IPS-18a (cell line): Measurements from ENCODE around the gene ACTL10.

Experiments
- H3K27ac ChIP-seq: one replicate; pipeline ENCODE4 v1.5.1; 2013; ENCODE audit warnings: low read length
- H3K27me3 ChIP-seq: one replicate; pipeline ENCODE4 v1.6.1; 2013; ENCODE audit warnings: mild to moderate bottlenecking, low read length; ENCODE audit not compliant: control insufficient read depth, insufficient read depth
- H3K36me3 ChIP-seq: one replicate; pipeline ENCODE4 v1.6.1; 2013; ENCODE audit warnings: low read depth, low read length; ENCODE audit not compliant: control insufficient read depth
- H3K4me1 ChIP-seq: one replicate; pipeline ENCODE4 v1.6.1; 2013; ENCODE audit warnings: low read depth, low read length; ENCODE audit not compliant: control insufficient read depth
- H3K4me3 ChIP-seq: one replicate; pipeline ENCODE4 v1.5.1; 2013; ENCODE audit warnings: low read length
- H3K9ac ChIP-seq: one replicate; pipeline ENCODE4 v1.6.1; 2013; ENCODE audit warnings: mild to moderate bottlenecking, low read length, moderate library complexity
- H3K9me3 ChIP-seq: one replicate; pipeline ENCODE4 v1.6.1; 2013; ENCODE audit warnings: low read depth, low read length; ENCODE audit not compliant: control insufficient read depth

The ACTL10 gene

GRCh38 chr20:33650753-33651561 lies 15.8 kb upstream of the ACTL10 start:
- no peaks in the 10 kb centered on the region for H3K4me1 ChIP-seq
- no peak overlapping the region for H3K9ac ChIP-seq
- H3K4me3 ChIP-seq, result no peak overlapping the region
- H3K27ac ChIP-seq, result no peak overlapping the region
- H3K27me3 ChIP-seq, result no peaks in the 10 kb centered on the region
- no peaks in the 10 kb centered on the region for H3K36me3 ChIP-seq
- H3K9me3 ChIP-seq, result no peaks in the 10 kb centered on the region

- no peak overlapping the region for H3K27ac ChIP-seq
- H3K36me3 ChIP-seq, result no peaks in the 10 kb centered on the region
- H3K4me3 ChIP-seq, result no peak overlapping the region
- no peak overlapping the region for H3K9ac ChIP-seq
- no peaks in the 10 kb centered on the region for H3K27me3 ChIP-seq
- H3K4me1 ChIP-seq, result no peaks in the 10 kb centered on the region
- no peaks in the 10 kb centered on the region for H3K9me3 ChIP-seq
Measured at GRCh38 chr20:33651562-33652048, 15.1 kb upstream of the ACTL10 start.

GRCh38 chr20:33653218-33653899 lies 13.4 kb upstream of the ACTL10 start:
- H3K9ac ChIP-seq, result no peak overlapping the region
- no peaks in the 10 kb centered on the region for H3K4me1 ChIP-seq
- peaks cover 6% of the 10 kb centered on the region for H3K36me3 ChIP-seq
- no peak overlapping the region for H3K27ac ChIP-seq
- no peaks in the 10 kb centered on the region for H3K27me3 ChIP-seq
- no peaks in the 10 kb centered on the region for H3K9me3 ChIP-seq
- no peak overlapping the region for H3K4me3 ChIP-seq

GRCh38 chr20:33653900-33654596 lies 12.7 kb upstream of the ACTL10 start:
- Histone ChIP-seq H3K4me1 (no peaks in the 10 kb centered on the region), H3K9ac (no peak overlapping the region), H3K27me3 (no peaks in the 10 kb centered on the region), H3K9me3 (no peaks in the 10 kb centered on the region), H3K36me3 (peaks cover 6% of the 10 kb centered on the region), H3K27ac (no peak overlapping the region), H3K4me3 (no peak overlapping the region)

GRCh38 chr20:33654680-33655161 lies 12.0 kb upstream of the ACTL10 start:
- peaks cover 6% of the 10 kb centered on the region for H3K36me3 ChIP-seq
- H3K4me1 ChIP-seq, result no peaks in the 10 kb centered on the region
- H3K27me3 ChIP-seq, result no peaks in the 10 kb centered on the region
- no peak overlapping the region for H3K4me3 ChIP-seq
- no peak overlapping the region for H3K9ac ChIP-seq
- H3K27ac ChIP-seq, result no peak overlapping the region
- no peaks in the 10 kb centered on the region for H3K9me3 ChIP-seq

GRCh38 chr20:33655164-33655563 lies 11.6 kb upstream of the ACTL10 start:
- H3K4me1 ChIP-seq, result no peaks in the 10 kb centered on the region
- H3K27ac ChIP-seq, result no peak overlapping the region
- H3K9ac ChIP-seq, result no peak overlapping the region
- no peaks in the 10 kb centered on the region for H3K27me3 ChIP-seq
- peaks cover 6% of the 10 kb centered on the region for H3K36me3 ChIP-seq
- H3K9me3 ChIP-seq, result no peaks in the 10 kb centered on the region
- no peak overlapping the region for H3K4me3 ChIP-seq

GRCh38 chr20:33656010-33656782 lies 10.5 kb upstream of the ACTL10 start:
- no peak overlapping the region for H3K9ac ChIP-seq
- H3K27ac ChIP-seq, result no peak overlapping the region
- peaks cover 6% of the 10 kb centered on the region for H3K36me3 ChIP-seq
- H3K4me1 ChIP-seq, result no peaks in the 10 kb centered on the region
- H3K27me3 ChIP-seq, result no peaks in the 10 kb centered on the region
- H3K9me3 ChIP-seq, result no peaks in the 10 kb centered on the region
- no peak overlapping the region for H3K4me3 ChIP-seq

- no peaks in the 10 kb centered on the region for H3K9me3 ChIP-seq
- H3K4me3 ChIP-seq, result no peak overlapping the region
- no peaks in the 10 kb centered on the region for H3K4me1 ChIP-seq
- H3K9ac ChIP-seq, result no peak overlapping the region
- no peak overlapping the region for H3K27ac ChIP-seq
- peaks cover 6% of the 10 kb centered on the region for H3K36me3 ChIP-seq
- no peaks in the 10 kb centered on the region for H3K27me3 ChIP-seq
Measured at GRCh38 chr20:33656783-33657703, 9.7 kb upstream of the ACTL10 start.

- Histone ChIP-seq H3K27ac (no peak overlapping the region), H3K36me3 (peaks cover 6% of the 10 kb centered on the region), H3K4me1 (no peaks in the 10 kb centered on the region), H3K4me3 (no peak overlapping the region), H3K27me3 (no peaks in the 10 kb centered on the region), H3K9me3 (no peaks in the 10 kb centered on the region), H3K9ac (no peak overlapping the region)
Measured at GRCh38 chr20:33657704-33658095, 9.0 kb upstream of the ACTL10 start.

- Histone ChIP-seq H3K27ac (no peak overlapping the region), H3K4me1 (peaks cover 3% of the 10 kb centered on the region), H3K4me3 (no peak overlapping the region), H3K36me3 (peaks cover 6% of the 10 kb centered on the region), H3K9ac (no peak overlapping the region), H3K9me3 (no peaks in the 10 kb centered on the region), H3K27me3 (no peaks in the 10 kb centered on the region)
Measured at GRCh38 chr20:33658510-33658909, 8.2 kb upstream of the ACTL10 start.
